ENCODE data around the gene TNIK.

GRCh38 chr3:171125010-171125409, 335.2 kb downstream of the TNIK start:
- TF ChIP-seq, protein P1, sequence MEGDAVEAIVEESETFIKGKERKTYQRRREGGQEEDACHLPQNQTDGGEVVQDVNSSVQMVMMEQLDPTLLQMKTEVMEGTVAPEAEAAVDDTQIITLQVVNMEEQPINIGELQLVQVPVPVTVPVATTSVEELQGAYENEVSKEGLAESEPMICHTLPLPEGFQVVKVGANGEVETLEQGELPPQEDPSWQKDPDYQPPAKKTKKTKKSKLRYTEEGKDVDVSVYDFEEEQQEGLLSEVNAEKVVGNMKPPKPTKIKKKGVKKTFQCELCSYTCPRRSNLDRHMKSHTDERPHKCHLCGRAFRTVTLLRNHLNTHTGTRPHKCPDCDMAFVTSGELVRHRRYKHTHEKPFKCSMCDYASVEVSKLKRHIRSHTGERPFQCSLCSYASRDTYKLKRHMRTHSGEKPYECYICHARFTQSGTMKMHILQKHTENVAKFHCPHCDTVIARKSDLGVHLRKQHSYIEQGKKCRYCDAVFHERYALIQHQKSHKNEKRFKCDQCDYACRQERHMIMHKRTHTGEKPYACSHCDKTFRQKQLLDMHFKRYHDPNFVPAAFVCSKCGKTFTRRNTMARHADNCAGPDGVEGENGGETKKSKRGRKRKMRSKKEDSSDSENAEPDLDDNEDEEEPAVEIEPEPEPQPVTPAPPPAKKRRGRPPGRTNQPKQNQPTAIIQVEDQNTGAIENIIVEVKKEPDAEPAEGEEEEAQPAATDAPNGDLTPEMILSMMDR (IDR thresholded peaks at IDR 0.05; ENCODE audit: low read depth, low read length, missing input control): no peak
- TF ChIP-seq HNF4A (conservative IDR thresholded peaks at IDR 0.05) (no peak), GABPA (IDR thresholded peaks at IDR 0.05 in 1 of 2, conservative IDR thresholded peaks at IDR 0.05 in 1 of 2) (no peak), RAD21 (IDR thresholded peaks at IDR 0.05) (no peak), FOXA1 (IDR thresholded peaks at IDR 0.05) (no peak), RXRA (IDR thresholded peaks at IDR 0.05) (no peak)
- TF ChIP-seq, protein P2, sequence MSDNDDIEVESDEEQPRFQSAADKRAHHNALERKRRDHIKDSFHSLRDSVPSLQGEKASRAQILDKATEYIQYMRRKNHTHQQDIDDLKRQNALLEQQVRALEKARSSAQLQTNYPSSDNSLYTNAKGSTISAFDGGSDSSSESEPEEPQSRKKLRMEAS (IDR thresholded peaks at IDR 0.05): no peak
